SK-N-SH (cell line): Measurements from ENCODE around the gene RPL19. TPM values are rescaled to one million over a fixed set of nuclear protein-coding genes. Genes with fewer than 3 reads are reported as not detected.

ENCODE experiments used
- CTCF ChIA-PET: fragments of 300-600, 350-600 bp; formaldehyde crosslinking; extraction: SDS; loops from one replicate; lab custom pipeline; 2021; lab: Yijun Ruan, JAX
- POLR2A ChIA-PET: fragments of 350-600 bp; sonication (Branson Sonifier 250); formaldehyde crosslinking; extraction: SDS; loops from one replicate; lab custom pipeline; 2020; ENCODE audit warnings: antibody characterized with exemption, inconsistent platforms; lab: Yijun Ruan, JAX
- DNase-seq: peaks from one replicate; pipeline ENCODE4 v3.0.0; 2012
- H2AFZ ChIP-seq: fragments of 200-600 bp; sonication (generic); 2 replicates; pipeline ENCODE4 v1.8.1; 2016; ENCODE audit warnings: antibody characterized with exemption, mild to moderate bottlenecking, low read depth
- H3F3A ChIP-seq: fragments of 200-600 bp; sonication (generic); replicated peaks from 2 replicates; pipeline ENCODE3; 2016; ENCODE audit warnings: antibody characterized with exemption, mild to moderate bottlenecking; ENCODE audit not compliant: insufficient read depth
- H3K27ac ChIP-seq, 2 experiments: fragments of 200-500 bp in 1 of 2; fragments of 200-600 bp in 1 of 2; sonication (Bioruptor generic) in 1 of 2; sonication (generic), shearing (Covaris generic) in 1 of 2; 2 replicates each; pipeline versions ENCODE4 v1.5.1 to v1.6.1; 2014 to 2016; ENCODE audit warnings: low read depth in 2 of 2, inconsistent platforms in 1 of 2, low read length in 1 of 2, mild to moderate bottlenecking in 1 of 2, mixed read lengths in 1 of 2
- H3K27me3 ChIP-seq: fragments of 200-600 bp; sonication (generic), shearing (Covaris generic); 2 replicates; pipeline ENCODE4 v1.6.1; 2016; ENCODE audit warnings: mixed run types; ENCODE audit not compliant: insufficient read depth
- H3K36me3 ChIP-seq, 2 experiments: fragments of 200-500 bp in 1 of 2; fragments of 200-600 bp in 1 of 2; sonication (Bioruptor generic) in 1 of 2; sonication (generic) in 1 of 2; replicated peaks in 1 of 2; 2 replicates each; pipeline versions ENCODE3 to v1.5.1; 2014 to 2016; ENCODE audit warnings: low read length in 1 of 2, mild to moderate bottlenecking in 1 of 2; ENCODE audit not compliant: insufficient read depth in 2 of 2, control insufficient read depth in 1 of 2
- H3K4me1 ChIP-seq, 2 experiments: fragments of 200-500 bp in 1 of 2; fragments of 200-600 bp in 1 of 2; sonication (Bioruptor generic) in 1 of 2; sonication (generic), shearing (Covaris generic) in 1 of 2; 2 replicates each; pipeline versions ENCODE4 v1.5.1 to v1.6.1; 2014 to 2016; ENCODE audit warnings: low read depth in 1 of 2, low read length in 1 of 2, mixed run types in 1 of 2; ENCODE audit not compliant: insufficient read depth in 2 of 2, control insufficient read depth in 1 of 2
- H3K4me2 ChIP-seq: fragments of 200-600 bp; sonication (generic), shearing (Covaris generic); 2 replicates; pipeline ENCODE4 v1.6.1; 2017; ENCODE audit warnings: mixed run types
- H3K4me3 ChIP-seq, 2 experiments: fragments of 200-500 bp in 1 of 2; fragments of 200-600 bp in 1 of 2; sonication (Bioruptor generic) in 1 of 2; sonication (generic), shearing (Covaris generic) in 1 of 2; 2 replicates each; pipeline versions ENCODE4 v1.5.1 to v1.8.1; 2014 to 2016; ENCODE audit warnings: low read depth in 2 of 2, inconsistent platforms in 1 of 2, low read length in 1 of 2, mild to moderate bottlenecking in 1 of 2, mixed read lengths in 1 of 2, moderate library complexity in 1 of 2
- H3K79me2 ChIP-seq: fragments of 200-600 bp; sonication (generic); 2 replicates; pipeline ENCODE4 v1.8.1; 2017; ENCODE audit warnings: mild to moderate bottlenecking; ENCODE audit not compliant: insufficient read depth
- H3K9ac ChIP-seq: fragments of 200-600 bp; sonication (generic); 2 replicates; pipeline ENCODE4 v1.6.1; 2017; ENCODE audit warnings: mixed run types
- H3K9me2 ChIP-seq: fragments of 200-600 bp; sonication (generic); 2 replicates; pipeline ENCODE4 v1.6.1; 2017; ENCODE audit warnings: mixed run types
- H3K9me3 ChIP-seq: fragments of 200-600 bp; sonication (generic); 2 replicates; pipeline ENCODE4 v1.6.1; 2017; ENCODE audit warnings: mixed run types, mild to moderate bottlenecking, moderate library complexity
- H4K20me1 ChIP-seq: fragments of 200-600 bp; sonication (generic); 2 replicates; pipeline ENCODE4 v1.6.1; 2017; ENCODE audit warnings: mild to moderate bottlenecking, mixed run types; ENCODE audit not compliant: insufficient read depth
- CHD2 ChIP-seq: fragments of 150-350 bp; IDR thresholded peaks from 2 replicates; pipeline ENCODE4 v1.6.1; 2018; ENCODE audit warnings: low read length; ENCODE audit not compliant: partially characterized antibody
- CTCF ChIP-seq: fragments of 200-600 bp; sonication (generic); IDR thresholded peaks from 2 replicates; pipeline ENCODE4 v1.6.1; 2017; ENCODE audit warnings: antibody characterized with exemption, mild to moderate bottlenecking, moderate library complexity
- ELF1 ChIP-seq: IDR thresholded peaks from 2 replicates; pipeline ENCODE4 v1.4.0; 2012
- EZH2phosphoT487 ChIP-seq: fragments of 200-600 bp; sonication (generic); IDR thresholded peaks from 2 replicates; pipeline ENCODE4 v1.6.1; 2017; ENCODE audit warnings: low read depth, mixed run types, mild to moderate bottlenecking, antibody characterized with exemption, moderate library complexity, borderline replicate concordance
- GABPA ChIP-seq: IDR thresholded peaks from 2 replicates; pipeline ENCODE4 v1.4.0; 2012; ENCODE audit warnings: low read depth, mild to moderate bottlenecking
- JUND ChIP-seq: IDR thresholded peaks from 2 replicates; pipeline ENCODE4 v1.4.0; 2012
- MAX ChIP-seq: IDR thresholded peaks from 2 replicates; pipeline ENCODE4 v1.4.0; 2012; ENCODE audit warnings: low read depth
- MEF2A ChIP-seq: IDR thresholded peaks from 2 replicates; pipeline ENCODE4 v1.4.0; 2012; ENCODE audit warnings: low read depth, borderline replicate concordance
- MXI1 ChIP-seq: IDR thresholded peaks from 2 replicates; pipeline ENCODE4 v1.6.1; 2012; ENCODE audit warnings: mild to moderate bottlenecking, low read depth, low read length, improper control_type of control experiment
- NFIC ChIP-seq: IDR thresholded peaks from 2 replicates; pipeline ENCODE4 v1.4.0; 2012; ENCODE audit warnings: borderline replicate concordance
- NRF1 ChIP-seq: IDR thresholded peaks from 2 replicates; pipeline ENCODE4 v1.6.1; 2012; ENCODE audit warnings: low read depth, mild to moderate bottlenecking, low read length
- PBX3 ChIP-seq: IDR thresholded peaks from 2 replicates; pipeline ENCODE4; 2012
- RAD21 ChIP-seq: IDR thresholded peaks from 2 replicates; pipeline ENCODE4 v1.6.1; 2012; ENCODE audit warnings: mild to moderate bottlenecking, low read length
- RXRA ChIP-seq: IDR thresholded peaks from 2 replicates; pipeline ENCODE4 v1.4.0; 2012; ENCODE audit warnings: low read depth, mild to moderate bottlenecking, borderline replicate concordance
- SMC3 ChIP-seq: IDR thresholded peaks from 2 replicates; pipeline ENCODE4 v1.6.1; 2012; ENCODE audit warnings: low read depth, low read length, improper control_type of control experiment
- TAF1 ChIP-seq: IDR thresholded peaks from 2 replicates; pipeline ENCODE4 v1.6.1; 2012; ENCODE audit warnings: low read depth, mild to moderate bottlenecking, low read length, moderate library complexity, borderline replicate concordance
- TCF12 ChIP-seq: IDR thresholded peaks from 2 replicates; pipeline ENCODE4 v1.4.0; 2012
- TEAD4 ChIP-seq: IDR thresholded peaks from 2 replicates; pipeline ENCODE4 v1.4.0; 2012; ENCODE audit warnings: mild to moderate bottlenecking, borderline replicate concordance; ENCODE audit not compliant: insufficient read depth
- USF2 ChIP-seq: fragments of 150-350 bp; IDR thresholded peaks from 2 replicates; pipeline ENCODE4 v1.6.1; 2017; ENCODE audit warnings: antibody characterized with exemption, low read length, low read depth, borderline replicate concordance
- YY1 ChIP-seq: IDR thresholded peaks from 2 replicates; pipeline ENCODE4 v1.4.0; 2012; ENCODE audit warnings: low read depth, mild to moderate bottlenecking
- WGBS: methylation state at CpG from one replicate; pipeline ENCODE4 v1.1.6; 2017; ENCODE audit warnings: low lambda C conversion rate; 5-methylcytosine and 5-hydroxymethylcytosine counted together
- polyA plus RNA-seq, 3 experiments: library from polyadenylated mRNA; depleted of rRNA; stranded (reverse); fragments of >200 nt; gene quantifications; 2 replicates each; pipeline ENCODE4 v1.2.3, GENCODE V29; 2012
- TF ChIP-seq, protein P1 (sequence below): IDR thresholded peaks from 2 replicates; pipeline ENCODE4 v1.6.1; 2012; ENCODE audit warnings: mild to moderate bottlenecking, low read depth, low read length, moderate library complexity

Gene RPL19
- polyA plus RNA-seq, 1 of the 3 experiments (the other 2 are of a cell fraction), result 3,473 TPM

GRCh38 chr17:39200070-39200879 lies at the start of gene RPL19 (continued):
- TF ChIP-seq USF2 (no peak), RAD21 (no peak), ELF1 (peak; percentile 40; the same call in 1 of the 2 replicates), TCF12 (no peak), GABPA (peak; percentile 50; the same call in 1 of the 2 replicates), MAX (peak; percentile 82)
- TF ChIP-seq, protein P1, sequence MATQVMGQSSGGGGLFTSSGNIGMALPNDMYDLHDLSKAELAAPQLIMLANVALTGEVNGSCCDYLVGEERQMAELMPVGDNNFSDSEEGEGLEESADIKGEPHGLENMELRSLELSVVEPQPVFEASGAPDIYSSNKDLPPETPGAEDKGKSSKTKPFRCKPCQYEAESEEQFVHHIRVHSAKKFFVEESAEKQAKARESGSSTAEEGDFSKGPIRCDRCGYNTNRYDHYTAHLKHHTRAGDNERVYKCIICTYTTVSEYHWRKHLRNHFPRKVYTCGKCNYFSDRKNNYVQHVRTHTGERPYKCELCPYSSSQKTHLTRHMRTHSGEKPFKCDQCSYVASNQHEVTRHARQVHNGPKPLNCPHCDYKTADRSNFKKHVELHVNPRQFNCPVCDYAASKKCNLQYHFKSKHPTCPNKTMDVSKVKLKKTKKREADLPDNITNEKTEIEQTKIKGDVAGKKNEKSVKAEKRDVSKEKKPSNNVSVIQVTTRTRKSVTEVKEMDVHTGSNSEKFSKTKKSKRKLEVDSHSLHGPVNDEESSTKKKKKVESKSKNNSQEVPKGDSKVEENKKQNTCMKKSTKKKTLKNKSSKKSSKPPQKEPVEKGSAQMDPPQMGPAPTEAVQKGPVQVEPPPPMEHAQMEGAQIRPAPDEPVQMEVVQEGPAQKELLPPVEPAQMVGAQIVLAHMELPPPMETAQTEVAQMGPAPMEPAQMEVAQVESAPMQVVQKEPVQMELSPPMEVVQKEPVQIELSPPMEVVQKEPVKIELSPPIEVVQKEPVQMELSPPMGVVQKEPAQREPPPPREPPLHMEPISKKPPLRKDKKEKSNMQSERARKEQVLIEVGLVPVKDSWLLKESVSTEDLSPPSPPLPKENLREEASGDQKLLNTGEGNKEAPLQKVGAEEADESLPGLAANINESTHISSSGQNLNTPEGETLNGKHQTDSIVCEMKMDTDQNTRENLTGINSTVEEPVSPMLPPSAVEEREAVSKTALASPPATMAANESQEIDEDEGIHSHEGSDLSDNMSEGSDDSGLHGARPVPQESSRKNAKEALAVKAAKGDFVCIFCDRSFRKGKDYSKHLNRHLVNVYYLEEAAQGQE, result peak; percentile 67; the same call in 1 of the 2 replicates
- TF ChIP-seq, all 33 proteins: peak for 10

DNA sequence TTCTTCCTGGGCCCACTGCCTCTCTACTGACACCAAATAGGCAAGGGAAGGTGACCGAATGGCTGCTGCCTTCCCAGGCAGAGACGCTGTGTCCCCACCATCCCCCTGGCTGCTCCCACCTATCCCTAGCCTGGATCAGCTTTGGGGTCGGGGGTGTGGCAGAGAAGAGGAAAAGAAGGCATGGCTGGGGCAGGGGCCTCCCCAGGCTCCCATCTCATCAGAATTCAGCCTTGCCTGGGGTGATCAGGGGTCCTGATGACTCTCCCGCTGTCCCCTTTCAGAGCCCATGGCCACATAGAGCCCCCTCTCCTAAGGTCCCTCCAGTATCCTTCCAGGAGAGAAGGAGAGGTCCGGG lies 49.3 kb upstream of the RPL19 start:
- WGBS, result 65% methylated on average over 5 of the region's 5 CpGs

More for the DNA sequence above, 49.3 kb upstream of the RPL19 start:
- Histone ChIP-seq H3K9ac (no peak overlapping the region), H3F3A (peaks cover 12% of the 10 kb centered on the region), H2AFZ (no peak overlapping the region), H3K27ac (no peak overlapping the region), H3K4me3 (peak overlapping the region in 1 of 2 experiments; percentile 50; a peak in 1 of 4 replicates), H4K20me1 (no peaks in the 10 kb centered on the region), H3K4me2 (no peak overlapping the region), H3K9me2 (no peaks in the 10 kb centered on the region), H3K36me3 (no peaks in the 10 kb centered on the region), H3K27me3 (peaks cover 13% of the 10 kb centered on the region; the same call in 1 of the 2 replicates), H3K79me2 (no peaks in the 10 kb centered on the region), H3K9me3 (no peaks in the 10 kb centered on the region), H3K4me1 (peaks cover 0 to 18% of the 10 kb centered on the region in 2 experiments; a peak in 1 of 4 replicates)
- no peak for DNase-seq
- ChIA-PET CTCF (interaction anchor here (0.9 to 5.7 kb wide), 4 partner anchors 21 to 168 kb away, joined by 4 to 174 read pairs (median 4); no protein-coding TSS in a partner anchor), POLR2A (no interaction called here)
- TF ChIP-seq SMC3 (no peak), RXRA (no peak), MEF2A (no peak), TCF12 (no peak), JUND (no peak), USF2 (no peak), EZH2phosphoT487 (no peak), NFIC (no peak), CHD2 (no peak), PBX3 (no peak), NRF1 (no peak), MXI1 (no peak), YY1 (no peak), TAF1 (no peak), CTCF (no peak), TEAD4 (no peak)
